OCI-LY7 (cell line): ENCODE data around the gene HNRNPD.
"Not testable (repeated sequence)": the region's sequence is repeated elsewhere in the genome, so short reads cannot be mapped to it uniquely, and the experiment has no call there.

ENCODE experiments used
- EZH2phosphoT487 ChIP-seq: fragments of 200-600 bp; sonication (generic); IDR thresholded peaks from 2 replicates; pipeline ENCODE4 v1.6.1; 2018; ENCODE audit warnings: low read depth, borderline replicate concordance, mild to moderate bottlenecking, mixed run types, antibody characterized with exemption, low read length, moderate library complexity, mixed read lengths
- TF ChIP-seq, protein P1 (sequence below): fragments of 200-600 bp; sonication (generic); conservative IDR thresholded peaks from 2 replicates; pipeline ENCODE4 v1.5.1; 2014; ENCODE audit warnings: mild to moderate bottlenecking, antibody characterized with exemption, low read length, moderate library complexity, mixed read lengths

DNA sequence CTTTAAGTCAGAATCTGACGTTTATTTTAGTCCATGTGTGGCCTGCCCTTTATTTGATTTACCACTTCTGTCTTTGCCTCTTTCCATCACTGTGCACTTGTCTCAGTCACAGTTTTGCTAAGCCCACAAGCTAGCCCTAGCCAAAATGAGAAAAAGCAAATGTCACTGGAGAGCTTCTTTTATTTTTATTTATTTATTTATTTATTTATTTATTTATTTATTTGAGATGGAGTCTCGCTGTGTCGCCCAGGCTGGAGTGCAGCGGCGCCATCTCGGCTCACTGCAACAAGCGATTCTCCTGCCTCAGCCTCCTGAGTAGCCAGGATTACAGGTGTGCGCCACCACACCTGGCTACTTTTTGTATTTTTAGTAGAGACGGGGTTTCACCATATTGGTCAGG, 16.3 kb upstream of the HNRNPD start:
- TF ChIP-seq, protein P1, sequence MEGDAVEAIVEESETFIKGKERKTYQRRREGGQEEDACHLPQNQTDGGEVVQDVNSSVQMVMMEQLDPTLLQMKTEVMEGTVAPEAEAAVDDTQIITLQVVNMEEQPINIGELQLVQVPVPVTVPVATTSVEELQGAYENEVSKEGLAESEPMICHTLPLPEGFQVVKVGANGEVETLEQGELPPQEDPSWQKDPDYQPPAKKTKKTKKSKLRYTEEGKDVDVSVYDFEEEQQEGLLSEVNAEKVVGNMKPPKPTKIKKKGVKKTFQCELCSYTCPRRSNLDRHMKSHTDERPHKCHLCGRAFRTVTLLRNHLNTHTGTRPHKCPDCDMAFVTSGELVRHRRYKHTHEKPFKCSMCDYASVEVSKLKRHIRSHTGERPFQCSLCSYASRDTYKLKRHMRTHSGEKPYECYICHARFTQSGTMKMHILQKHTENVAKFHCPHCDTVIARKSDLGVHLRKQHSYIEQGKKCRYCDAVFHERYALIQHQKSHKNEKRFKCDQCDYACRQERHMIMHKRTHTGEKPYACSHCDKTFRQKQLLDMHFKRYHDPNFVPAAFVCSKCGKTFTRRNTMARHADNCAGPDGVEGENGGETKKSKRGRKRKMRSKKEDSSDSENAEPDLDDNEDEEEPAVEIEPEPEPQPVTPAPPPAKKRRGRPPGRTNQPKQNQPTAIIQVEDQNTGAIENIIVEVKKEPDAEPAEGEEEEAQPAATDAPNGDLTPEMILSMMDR: not testable (repeated sequence)
- not testable (repeated sequence) for TF ChIP-seq EZH2phosphoT487
